Activated effector memory CD4-positive, alpha-beta T cell treated with anti-CD3 and anti-CD28 coated beads, Interleukin-2, amount 50 U/mL, for 16 hours (primary cell): ENCODE results near the gene SPAG7.

Experiments
- DNase-seq: peaks from one replicate; pipeline ENCODE4 v3.0.0-alpha.2; 2020

SPAG7 gene

DNA sequence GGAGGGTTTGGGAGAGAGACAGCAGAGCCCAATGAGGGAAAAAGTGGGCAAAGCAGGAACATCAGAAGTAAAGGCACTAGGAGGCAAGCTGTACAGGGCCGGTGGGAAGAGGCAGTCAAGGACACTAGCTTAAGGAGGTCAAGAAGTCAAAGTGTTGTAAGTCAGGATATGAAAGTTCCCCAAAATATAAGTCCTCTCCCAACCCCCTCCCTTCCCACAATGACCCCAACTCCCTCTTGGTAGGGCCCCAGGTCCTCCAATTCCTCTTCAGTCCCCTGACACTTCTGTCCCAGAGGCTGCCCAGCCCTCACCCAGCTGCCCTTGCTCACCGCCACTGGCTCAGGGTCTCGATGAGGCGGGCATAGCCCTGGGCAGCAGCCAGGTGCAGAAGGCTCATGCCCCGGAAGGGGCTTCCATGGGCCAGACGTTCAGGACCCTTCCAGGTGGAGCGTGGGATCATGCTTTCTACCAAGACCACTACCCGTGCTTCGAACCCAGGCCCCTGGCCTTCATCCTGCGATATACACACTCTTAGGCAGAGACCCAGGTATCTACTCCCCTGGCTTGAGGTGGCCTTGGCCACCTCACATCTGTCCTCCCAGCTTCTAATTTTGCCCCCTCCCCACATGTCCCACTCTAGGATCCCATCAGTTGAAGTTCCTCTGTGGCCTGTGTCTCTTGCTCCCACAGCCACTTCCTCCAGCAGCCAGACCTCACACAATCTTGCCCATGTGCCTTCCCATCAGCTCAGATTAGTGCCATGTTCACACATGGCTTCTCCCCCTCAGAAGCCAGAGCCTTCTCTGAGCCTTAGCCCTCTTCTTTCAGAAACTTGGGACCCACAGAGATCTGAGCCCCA lies 5.9 kb upstream of the SPAG7 start:
- no peak for DNase-seq

DNA sequence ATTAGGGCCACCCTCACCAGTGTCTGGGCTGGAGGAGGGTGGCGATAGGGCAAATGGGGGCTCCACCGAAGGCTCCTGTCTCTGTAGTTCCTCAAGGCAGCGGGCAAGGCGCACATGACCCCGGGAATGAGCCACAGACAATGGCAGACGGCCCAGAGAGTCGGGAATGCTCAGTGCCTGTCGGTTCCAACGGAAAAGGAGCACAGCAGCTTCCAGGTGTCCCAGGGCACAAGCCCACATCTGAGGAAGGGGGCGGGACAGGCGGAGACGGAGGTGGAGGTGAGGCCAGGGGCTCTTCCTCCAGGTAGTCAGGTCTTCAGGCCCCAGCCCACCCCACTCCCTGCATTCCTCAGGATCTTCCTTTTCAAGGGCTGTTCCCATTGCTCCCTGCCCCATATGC lies 5.1 kb upstream of the SPAG7 start:
- no peak for DNase-seq

DNA sequence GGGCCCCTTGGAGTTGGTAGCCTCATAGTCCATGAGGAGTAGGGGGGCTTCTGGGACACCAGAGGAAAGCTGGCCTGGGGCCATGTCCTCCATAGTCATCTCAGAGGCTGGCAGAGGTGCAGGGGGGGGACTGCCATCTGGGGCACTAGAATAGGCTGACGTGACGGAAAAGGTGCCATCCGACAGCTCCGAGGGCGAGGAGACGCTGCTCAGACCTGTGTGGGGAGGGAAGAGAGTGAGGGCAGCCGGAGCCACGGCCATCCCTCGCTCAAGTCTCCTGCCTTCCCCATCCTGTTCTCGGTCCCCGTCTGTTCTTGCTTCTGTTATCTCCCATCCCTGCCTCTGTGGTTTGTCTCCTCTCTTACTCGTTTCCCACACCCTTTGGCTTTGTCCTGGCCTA lies 4.7 kb upstream of the SPAG7 start:
- DNase-seq, result no peak

DNA sequence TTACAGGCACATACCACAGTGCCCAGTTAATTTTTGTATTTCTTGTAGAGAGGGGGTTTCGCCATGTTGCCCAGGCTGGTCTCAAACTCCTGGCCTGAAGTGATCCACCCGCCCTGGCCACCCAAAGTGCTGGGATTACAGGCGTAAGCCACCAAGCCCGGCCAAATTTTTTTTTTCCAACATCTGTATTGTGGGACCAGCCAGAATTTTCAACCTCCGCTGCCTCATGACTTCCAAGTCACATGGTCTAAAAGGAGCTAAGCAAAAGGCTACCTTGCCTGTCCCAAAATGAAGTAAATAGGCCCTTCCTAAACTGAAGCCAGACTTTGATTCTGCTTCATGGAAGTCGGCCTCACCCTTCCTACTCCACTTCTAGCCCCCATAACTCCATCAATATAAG lies 4.2 kb upstream of the SPAG7 start:
- no peak for DNase-seq

DNA sequence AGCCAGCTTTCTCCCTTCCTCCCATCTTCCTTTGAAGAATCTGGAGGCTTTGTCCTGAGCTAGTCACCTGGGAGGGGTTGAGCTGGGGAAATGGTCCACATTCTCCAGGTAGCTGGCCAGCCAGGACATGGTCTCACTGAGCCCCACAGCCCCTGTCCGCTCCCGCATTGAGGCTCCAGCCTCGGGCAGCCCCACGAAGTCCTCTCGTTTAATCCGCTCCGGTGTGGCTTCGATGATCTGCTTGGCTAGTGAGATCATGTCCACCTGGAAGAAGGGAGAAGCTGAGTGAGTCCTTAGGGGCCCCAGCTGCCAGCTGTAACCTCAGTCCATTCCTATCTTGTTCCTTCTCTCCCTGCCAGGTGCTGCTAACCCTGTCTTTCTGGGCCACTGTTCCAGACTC lies 2.7 kb upstream of the SPAG7 start:
- DNase-seq, result peak; percentile 62

DNA sequence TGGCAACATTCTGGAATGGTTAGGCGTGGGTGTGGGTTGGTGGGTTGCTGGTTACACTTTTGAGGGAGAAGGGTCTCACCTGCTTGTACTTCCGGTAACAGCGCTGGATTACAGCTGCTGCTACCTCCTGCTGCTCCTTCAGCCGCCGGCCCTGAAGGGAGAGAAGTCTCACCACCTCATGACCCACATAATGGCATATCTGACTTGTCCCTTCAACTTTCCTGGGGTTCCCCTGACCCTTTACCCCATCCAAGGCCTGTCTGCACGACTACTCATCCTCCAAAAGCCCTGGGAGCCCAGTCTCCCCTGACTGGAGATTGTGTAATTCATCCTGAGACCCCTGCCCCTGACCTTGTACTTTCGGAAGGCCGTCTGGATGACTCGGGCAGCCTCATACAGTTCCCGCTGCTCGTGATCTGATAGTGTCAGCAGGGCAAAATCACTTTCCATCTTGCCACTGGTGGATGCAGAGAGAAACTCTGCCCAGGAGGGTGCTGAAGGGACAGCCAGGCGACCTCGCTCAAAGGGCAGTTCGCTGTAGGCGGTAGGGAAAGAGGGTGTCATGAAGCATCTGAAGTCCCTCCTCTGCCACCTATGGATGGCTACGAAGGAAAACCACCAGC lies 2.0 kb upstream of the SPAG7 start:
- DNase-seq, result peak; percentile 73

DNA sequence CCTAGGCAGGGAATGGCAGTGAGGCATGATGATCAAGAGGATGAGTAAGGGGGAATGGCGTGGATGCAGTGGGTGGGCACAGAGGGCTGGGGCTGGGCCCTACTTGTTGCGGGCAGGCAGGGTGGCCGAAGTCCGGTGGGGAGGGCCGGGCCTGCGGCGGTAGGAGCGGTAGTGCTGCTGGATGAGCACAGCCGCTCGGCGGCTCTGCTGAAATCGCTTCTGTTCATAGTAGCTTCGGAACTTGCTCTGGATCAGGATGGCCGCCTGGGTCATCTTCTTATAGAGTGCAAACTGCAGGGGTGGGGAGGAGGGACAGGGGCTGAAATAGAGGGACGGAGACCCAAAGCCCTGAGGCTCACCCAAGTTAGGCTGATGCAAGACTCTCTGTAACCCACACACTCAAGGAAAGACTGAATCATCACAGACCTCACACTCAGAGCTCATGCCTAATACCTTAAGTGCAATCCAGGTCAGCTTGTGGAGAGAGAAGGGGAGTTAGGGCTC lies 1.5 kb upstream of the SPAG7 start:
- DNase-seq, result peak; percentile 75

DNA sequence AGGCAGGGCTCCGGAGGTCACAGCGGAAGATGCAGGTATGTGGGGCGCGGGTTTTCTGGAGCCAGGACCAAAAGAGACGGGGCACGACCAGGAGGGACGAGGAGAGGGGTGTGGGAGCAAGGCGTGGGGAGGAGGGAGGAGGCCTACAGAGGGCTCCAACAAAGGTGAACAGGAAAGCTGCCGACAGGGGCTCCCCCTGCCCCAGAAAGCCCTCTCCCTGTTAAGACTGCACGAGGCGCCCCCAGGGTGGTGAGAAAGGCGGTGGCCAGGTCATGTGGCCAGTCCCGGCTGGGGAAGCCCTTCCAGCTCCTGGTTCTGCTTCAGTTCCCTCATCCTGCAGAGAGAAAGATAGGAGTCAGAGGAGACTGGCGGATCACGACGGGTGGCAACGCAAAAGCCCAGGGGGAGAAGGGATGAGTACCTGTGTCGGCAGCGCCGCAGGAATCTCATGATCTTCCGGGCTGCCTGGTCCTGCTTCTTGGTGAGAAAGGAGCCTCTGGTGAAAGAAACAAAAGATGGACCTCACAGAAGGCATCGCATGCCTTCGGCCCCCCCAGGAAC lies 949 bp upstream of the SPAG7 start:
- peak; percentile 72 for DNase-seq

DNA sequence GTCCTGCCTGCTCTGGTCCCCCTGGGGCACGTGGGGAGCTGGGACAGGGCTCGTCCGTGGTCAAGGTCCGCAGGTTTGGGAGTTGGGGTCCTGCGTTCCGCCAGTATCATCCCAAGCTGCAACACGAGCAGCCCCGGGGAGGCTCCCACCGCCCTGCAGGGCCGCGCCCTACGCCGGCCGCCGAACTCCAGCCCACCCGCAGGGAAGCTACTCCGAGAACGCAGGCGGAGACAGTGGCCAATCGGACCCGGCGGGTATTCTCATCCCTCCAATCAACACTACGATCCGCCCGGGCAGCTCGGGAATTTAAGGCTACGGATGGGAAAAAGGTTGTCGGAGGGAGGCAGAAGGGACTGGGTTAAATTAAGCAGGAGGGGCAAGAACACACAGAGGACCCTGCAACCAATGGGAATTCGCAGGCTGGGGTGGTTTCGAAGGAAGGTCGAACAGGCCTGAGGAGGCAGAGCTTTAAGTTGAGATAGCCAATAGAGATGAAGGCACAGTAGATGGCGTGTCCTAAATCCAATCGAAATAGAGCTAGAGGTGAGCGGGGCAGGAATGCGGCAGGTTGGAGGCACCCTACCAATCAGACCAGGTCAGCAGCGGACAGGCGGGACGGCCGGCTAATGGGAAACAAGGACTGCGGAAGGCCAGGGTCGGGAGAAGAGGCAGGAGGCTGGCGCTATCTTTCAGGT lies 626 bp downstream of the SPAG7 start:
- peak; percentile 97 for DNase-seq

DNA sequence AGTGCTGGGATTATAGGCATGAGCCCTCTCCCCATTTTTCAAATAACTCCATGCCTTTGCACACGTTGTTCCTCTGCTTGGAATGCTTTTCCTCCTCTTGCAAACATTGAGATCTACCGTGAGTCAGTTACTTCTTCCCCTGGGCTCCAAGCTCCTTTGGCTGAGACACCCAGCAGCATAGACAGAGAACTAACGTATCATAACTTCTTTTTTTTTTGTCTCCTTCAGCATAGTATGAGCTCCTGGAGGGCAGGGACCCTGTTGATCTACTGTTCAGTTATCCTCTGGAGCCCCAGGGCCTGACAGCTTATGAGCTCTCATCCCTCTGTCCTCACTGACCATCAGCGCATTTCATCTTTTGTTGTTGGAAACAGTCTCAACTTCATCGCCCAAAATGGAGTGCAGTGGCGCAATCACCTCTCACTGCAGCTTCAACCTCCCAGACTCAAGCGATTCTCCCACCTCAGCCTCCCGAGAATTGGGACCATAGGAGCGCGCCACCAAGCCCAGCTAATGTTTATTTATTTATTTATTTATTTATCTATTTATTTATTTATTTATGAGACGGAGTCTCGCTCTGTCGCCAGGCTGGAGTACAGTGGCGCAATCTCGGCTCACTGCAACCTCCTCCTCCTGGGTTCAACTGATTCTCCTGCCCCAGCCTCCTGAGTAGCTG lies 2.2 kb downstream of the SPAG7 start:
- DNase-seq, result no peak

DNA sequence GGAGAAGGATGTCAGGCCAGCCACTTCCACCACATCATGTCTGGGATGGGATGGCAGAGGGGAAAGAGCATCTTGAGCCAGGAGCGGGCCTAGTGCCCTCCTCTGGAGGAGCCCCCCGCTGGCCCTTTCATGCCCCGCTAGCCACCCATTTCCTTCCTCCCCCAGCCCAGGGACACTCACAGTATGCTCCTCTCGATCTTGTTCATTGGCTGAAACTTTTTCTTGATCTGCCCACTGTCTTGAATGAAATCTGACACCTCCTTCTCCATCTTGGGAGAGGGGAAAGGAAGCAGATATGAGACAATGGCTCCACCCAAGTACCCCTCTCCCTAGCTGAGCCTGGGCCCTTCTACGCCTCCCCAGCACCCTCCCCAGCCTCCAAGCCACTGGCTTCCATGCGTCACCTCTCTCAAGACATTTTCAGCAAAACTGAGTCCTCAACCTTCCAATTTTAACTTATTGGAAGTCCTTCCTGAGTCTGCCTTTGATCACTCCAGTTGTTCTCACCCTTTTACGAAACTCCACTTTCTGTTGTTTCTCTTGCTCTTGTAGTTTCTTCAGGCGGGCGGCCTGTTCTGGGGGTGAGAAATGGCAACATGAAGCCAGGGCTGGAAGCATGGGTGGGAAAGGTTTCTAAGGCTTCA lies 7.2 kb downstream of the SPAG7 start:
- DNase-seq, result no peak

DNA sequence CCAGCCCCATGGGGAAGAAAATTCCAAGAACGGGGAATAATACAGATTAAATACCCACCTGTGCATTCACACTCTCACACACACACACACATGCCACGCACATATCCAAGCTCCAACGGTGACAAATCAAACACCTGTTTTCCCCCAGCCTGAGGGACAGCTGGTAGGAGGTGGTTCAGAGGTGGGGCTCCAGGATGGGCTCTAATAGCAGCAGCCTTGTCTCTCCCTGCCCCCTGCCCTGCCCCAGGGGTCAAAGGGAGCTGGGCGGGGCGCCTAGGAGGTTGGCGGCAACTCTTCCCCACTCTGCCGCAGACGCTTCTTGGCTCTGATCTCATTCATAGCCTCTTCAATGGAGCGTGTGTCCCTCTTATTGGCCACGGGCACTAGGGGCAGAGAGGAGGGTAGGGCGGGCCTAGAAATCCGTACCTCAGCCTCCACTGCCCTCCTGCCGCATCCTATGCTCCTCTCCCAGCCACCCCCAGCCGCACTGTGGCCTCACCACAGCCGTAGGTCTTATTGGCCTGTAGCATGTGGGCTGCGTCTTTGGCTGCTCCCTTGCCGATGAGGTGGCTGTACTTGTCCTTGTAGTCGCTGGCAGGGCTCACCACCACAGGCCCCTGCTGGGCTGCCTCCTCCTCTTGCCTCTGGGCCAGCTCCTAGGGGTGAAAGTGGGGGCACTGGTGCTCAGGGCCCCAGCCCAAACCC lies 8.2 kb downstream of the SPAG7 start:
- DNase-seq, result no peak

DNA sequence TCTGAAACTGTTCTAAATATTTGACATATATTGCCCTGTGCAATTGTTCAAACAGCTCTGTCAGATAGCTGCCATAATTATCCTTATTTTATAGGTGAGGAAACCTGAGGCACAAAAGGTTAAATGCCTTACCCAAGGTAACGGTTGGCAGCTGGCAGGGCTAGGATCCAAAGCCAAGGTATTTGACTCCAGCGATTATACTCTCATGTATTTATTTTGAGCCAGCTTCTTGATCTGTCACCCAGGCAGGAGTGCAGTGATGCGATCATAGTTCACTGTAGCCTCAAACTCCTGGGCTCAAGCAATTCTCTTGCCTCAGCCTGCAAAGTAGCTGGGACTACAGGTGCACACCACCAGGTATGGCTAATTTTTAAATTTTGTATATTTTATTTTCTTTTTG lies 9.5 kb downstream of the SPAG7 start:
- no peak for DNase-seq

DNA sequence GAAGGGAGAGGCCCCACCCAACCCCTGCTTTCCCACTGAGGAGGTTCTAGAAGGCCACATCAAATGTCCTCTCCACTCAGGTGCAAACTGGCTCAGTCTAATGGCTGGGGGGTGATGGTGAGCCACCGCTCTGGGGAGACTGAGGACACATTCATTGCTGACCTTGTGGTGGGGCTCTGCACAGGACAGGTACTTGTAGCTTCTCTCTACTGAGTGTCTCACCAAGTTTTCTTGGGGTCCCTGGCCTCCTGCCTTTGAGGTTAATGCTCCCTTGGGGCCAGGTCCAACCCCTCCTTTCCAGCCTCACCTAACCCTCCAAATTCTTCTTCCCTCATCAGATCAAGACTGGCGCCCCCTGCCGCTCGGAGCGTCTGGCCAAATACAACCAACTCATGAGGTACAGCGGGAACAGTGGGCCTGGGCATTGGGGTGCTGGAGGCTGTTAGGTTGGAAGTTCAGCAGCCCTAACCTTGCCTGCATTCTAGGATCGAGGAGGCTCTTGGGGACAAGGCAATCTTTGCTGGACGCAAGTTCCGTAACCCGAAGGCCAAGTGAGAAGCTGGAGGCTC lies 11.0 kb downstream of the SPAG7 start:
- peak; percentile 81 for DNase-seq

DNA sequence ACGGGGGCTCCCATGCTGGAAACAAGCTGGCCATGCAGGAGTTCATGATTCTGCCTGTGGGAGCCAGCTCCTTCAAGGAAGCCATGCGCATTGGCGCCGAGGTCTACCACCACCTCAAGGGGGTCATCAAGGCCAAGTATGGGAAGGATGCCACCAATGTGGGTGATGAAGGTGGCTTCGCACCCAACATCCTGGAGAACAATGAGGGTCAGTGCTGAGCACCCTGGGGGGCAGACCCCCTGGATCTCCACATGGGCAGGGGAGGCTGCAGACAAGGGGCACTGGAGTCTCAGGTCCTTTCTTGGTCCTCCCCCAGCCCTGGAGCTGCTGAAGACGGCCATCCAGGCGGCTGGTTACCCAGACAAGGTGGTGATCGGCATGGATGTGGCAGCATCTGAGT lies 12.5 kb downstream of the SPAG7 start:
- no peak for DNase-seq

DNA sequence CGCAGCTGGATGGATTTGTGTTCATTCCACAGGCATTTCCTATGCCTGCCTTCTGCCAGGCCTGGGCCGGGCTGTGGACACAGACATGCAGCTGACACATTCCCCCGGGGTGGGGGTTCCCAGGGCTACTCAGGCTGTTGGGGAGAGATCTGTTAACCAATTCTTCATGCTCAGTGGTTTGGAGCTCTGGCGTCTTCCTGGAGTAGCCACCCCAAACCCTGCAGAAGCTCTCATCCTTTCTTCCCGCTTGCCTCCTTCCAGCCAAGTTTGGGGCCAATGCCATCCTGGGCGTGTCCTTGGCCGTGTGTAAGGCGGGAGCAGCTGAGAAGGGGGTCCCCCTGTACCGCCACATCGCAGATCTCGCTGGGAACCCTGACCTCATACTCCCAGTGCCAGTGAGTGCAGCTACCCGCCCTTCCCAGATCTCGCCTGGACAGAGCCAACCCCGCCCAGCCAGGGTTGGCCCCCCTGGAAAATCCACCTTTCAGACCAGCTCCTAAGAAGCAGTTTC lies 14.1 kb downstream of the SPAG7 start:
- no peak for DNase-seq

DNA sequence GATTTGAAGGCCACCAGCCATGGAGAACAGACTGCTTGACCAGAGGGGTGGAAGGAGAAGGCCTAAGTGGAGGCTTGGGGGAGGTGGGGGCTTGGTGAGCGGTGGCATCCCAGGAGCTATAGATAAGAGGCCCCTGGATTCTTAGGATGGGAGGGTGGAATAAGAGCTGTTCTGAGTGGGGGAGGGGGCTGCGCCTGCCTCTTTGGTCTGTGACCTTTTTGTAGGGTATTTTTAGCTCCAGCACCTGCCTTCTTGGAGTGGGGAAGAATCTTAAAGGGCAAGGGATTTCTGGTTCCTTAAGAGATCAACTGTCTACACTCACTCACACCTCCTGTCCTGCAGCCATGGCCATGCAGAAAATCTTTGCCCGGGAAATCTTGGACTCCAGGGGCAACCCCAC lies 16.1 kb downstream of the SPAG7 start:
- DNase-seq, result no peak

DNA sequence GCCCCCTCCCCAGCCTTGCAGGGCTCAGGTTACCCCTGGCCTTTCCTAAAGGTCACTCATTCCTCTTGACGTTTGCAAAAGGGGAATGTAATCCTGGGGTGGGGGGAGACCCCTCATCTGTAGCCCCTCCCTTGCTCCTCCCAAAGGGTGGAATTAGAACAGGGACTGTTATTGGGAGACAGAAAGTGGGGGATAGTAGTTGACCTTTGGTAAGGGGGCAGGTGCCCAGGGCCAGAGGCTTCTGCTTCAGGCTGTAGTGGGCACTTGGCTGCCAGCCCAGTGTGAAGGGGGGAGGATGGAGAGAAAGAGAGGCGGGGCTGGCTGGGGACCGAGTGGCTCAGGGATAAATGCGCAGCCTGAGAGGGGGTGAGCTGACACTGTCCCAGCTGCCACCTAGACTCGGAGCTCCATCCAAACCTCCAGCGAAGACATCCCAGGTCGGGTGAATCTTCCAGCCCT lies 16.8 kb downstream of the SPAG7 start, which contains the start of gene ENO3:
Gene ENO3 (plus strand): TSS at position 374 of the 459 bp plus-strand sequence. CDS start 711 bp downstream, outside the sequence.
- peak; percentile 62 for DNase-seq

DNA sequence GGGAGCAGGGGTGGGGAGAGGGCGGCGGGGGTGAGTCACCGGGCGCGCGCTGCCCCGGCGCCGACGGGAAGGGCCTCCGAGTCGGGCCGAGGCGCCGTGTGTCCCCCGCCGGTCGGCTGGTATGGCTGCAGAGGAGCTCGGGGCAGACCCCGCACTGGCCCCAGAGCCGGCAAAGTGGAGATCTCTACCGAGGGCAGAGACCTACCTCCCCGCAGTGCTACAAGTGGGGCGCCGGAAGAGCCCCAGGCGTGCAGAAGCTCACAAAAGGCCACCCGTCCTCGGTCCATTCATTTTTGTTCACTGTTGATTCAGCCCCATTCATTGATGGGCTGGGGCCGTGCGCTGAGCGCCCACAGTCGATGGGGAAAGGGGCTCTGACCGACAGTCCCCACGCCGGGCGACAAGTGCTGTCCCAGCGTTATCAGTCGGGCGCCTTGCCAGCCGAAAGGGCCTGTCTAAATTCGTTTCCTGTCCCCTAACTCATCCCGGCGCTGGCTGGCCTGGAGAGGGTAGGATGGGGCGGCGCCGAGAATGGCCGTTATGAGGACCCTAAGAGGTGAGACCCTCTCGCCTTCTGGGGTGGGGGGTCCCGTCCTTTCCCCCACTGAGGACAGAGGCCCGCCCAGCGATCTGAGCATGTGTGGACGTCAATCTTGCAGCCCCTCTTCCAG lies 17.4 kb downstream of the SPAG7 start:
- DNase-seq, result peak; percentile 79
